Fibroblast of lung (primary cell): ENCODE measurements around the gene ADAMTS9. TPM values are rescaled to one million over a fixed set of nuclear protein-coding genes. Genes with fewer than 3 reads are reported as not detected.

Experiments
- DNase-seq, 2 donors: peaks; one replicate each; pipeline versions ENCODE4 v3.0.0 to v3.0.0-alpha.2; 2010; ENCODE audit warnings: low read depth in 2 of 2
- H2AFZ ChIP-seq: 2 replicates; pipeline ENCODE4 v1.5.1; 2012; ENCODE audit warnings: low read length, control low read depth, inconsistent platforms
- H3K27ac ChIP-seq: 2 replicates; pipeline ENCODE4 v1.5.1; 2011; ENCODE audit warnings: low read length, control low read depth; ENCODE audit not compliant: insufficient read depth
- H3K27me3 ChIP-seq: 2 replicates; pipeline ENCODE4 v1.5.1; 2011; ENCODE audit warnings: mild to moderate bottlenecking, low read length; ENCODE audit not compliant: control insufficient read depth, insufficient read depth
- H3K36me3 ChIP-seq: 2 replicates; pipeline ENCODE4 v1.5.1; 2011; ENCODE audit warnings: low read length; ENCODE audit not compliant: control insufficient read depth, insufficient read depth
- H3K4me1 ChIP-seq: 2 replicates; pipeline ENCODE4 v1.5.1; 2011; ENCODE audit warnings: low read length; ENCODE audit not compliant: control insufficient read depth, insufficient read depth; ENCODE audit errors: extremely low read depth
- H3K4me2 ChIP-seq: 2 replicates; pipeline ENCODE4 v1.5.1; 2011; ENCODE audit warnings: low read length, control low read depth; ENCODE audit not compliant: insufficient read depth; ENCODE audit errors: extremely low read depth
- H3K4me3 ChIP-seq, 4 experiments: fragments of 200-600 bp in 1 of 4; sonication (generic) in 1 of 4; replicated peaks in 1 of 4; 2 replicates each; pipeline ENCODE4 v1.5.1; 2011 to 2016; ENCODE audit warnings: low read length in 4 of 4, low read depth in 3 of 4, mild to moderate bottlenecking in 3 of 4, control low read depth in 2 of 4, inconsistent platforms in 1 of 4, mixed read lengths in 1 of 4; ENCODE audit not compliant: insufficient read depth in 1 of 4; ENCODE audit errors: control extremely low read depth in 1 of 4
- H3K79me2 ChIP-seq: 2 replicates; pipeline ENCODE4 v1.5.1; 2012; ENCODE audit warnings: mild to moderate bottlenecking, low read length, inconsistent platforms; ENCODE audit not compliant: control insufficient read depth, insufficient read depth
- H3K9ac ChIP-seq: 2 replicates; pipeline ENCODE4 v1.5.1; 2011; ENCODE audit warnings: mild to moderate bottlenecking, low read length, control low read depth; ENCODE audit not compliant: insufficient read depth
- H3K9me3 ChIP-seq: 2 replicates; pipeline ENCODE4 v1.5.1; 2012; ENCODE audit warnings: low read depth, low read length; ENCODE audit not compliant: control insufficient read depth, insufficient read depth
- H4K20me1 ChIP-seq: 2 replicates; pipeline ENCODE4 v1.5.1; 2011; ENCODE audit warnings: low read length; ENCODE audit not compliant: control insufficient read depth, insufficient read depth; ENCODE audit errors: extremely low read depth
- EZH2 ChIP-seq: IDR thresholded peaks from 2 replicates; pipeline ENCODE4 v1.5.1; 2012; ENCODE audit warnings: low read length, control low read depth, mild to moderate bottlenecking; ENCODE audit errors: missing control alignments
- polyA plus RNA-seq, 2 donors: library from polyadenylated mRNA; depleted of rRNA in 1 of 2; stranded (reverse) in 1 of 2; unstranded in 1 of 2; fragments of >200 nt; gene quantifications; 2 replicates each; pipeline ENCODE4 v1.2.1, GENCODE V29; 2011 to 2012; ENCODE audit warnings: missing spikeins in 1 of 2
- total RNA-seq: library from RNA; depleted of rRNA; stranded (reverse); fragments of >200 nt; gene quantifications from 2 replicates; pipeline ENCODE4 v1.2.1, GENCODE V29; 2014
- TF ChIP-seq, protein P1 (sequence below), 2 donors: IDR thresholded peaks in 1 of 2; conservative IDR thresholded peaks in 1 of 2; 1 replicate in 1 of 2; 2 replicates in 1 of 2; pipeline ENCODE4 v1.5.1; 2011 to 2012; ENCODE audit warnings: low read length in 2 of 2, control low read depth in 1 of 2, inconsistent platforms in 1 of 2, low read depth in 1 of 2, mild to moderate bottlenecking in 1 of 2

Gene ADAMTS9
- total and polyA plus RNA-seq, 2 donors (not counting 1 experiment from before 2014, with no cell fraction given) = 0.82 to 1.8 TPM

DNA sequence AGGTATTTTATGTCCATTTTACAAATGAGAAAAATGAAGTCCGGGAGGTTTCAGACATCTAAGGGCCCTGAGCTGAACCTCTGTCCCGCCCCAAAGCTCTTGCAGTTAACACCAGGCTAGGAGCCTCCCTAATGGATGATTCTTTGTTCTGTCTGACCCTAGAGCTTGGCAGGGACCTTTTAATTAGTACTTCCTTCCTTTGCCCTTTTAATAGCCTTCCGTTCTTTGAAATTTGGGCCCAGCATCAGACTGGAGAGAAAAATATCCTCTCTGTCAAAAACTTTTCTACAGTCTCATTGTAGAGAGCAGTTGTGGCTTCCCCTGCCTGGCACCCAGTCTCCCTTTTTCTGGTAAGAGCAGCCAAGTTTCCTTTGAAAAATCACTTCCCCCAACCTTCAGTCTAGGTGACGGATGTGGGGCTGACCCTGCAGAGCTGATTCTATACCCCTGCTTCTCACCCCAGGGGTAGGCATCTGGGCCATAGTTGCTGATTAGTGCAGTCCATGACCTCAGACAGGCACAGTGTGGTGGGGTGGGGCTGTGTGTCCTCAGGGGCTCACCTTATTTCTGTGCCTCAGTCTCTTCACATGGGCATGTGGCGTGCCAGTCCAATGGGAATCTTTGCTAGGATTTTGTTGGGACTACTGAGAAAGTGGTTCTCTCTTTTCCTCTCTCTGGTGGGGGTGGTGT is 220.4 kb downstream of the ADAMTS9 start:
- Histone ChIP-seq H3K4me2 (no peak overlapping the region), H2AFZ (no peak overlapping the region), H3K9ac (no peak overlapping the region), H3K9me3 (no peaks in the 10 kb centered on the region), H3K27me3 (peaks cover 2% of the 10 kb centered on the region), H3K27ac (no peak overlapping the region), H3K4me3 (no peak overlapping the region), H4K20me1 (no peaks in the 10 kb centered on the region), H3K4me1 (no peaks in the 10 kb centered on the region), H3K79me2 (no peaks in the 10 kb centered on the region), H3K36me3 (no peaks in the 10 kb centered on the region)
- no peak for DNase-seq
- TF ChIP-seq, protein P1, sequence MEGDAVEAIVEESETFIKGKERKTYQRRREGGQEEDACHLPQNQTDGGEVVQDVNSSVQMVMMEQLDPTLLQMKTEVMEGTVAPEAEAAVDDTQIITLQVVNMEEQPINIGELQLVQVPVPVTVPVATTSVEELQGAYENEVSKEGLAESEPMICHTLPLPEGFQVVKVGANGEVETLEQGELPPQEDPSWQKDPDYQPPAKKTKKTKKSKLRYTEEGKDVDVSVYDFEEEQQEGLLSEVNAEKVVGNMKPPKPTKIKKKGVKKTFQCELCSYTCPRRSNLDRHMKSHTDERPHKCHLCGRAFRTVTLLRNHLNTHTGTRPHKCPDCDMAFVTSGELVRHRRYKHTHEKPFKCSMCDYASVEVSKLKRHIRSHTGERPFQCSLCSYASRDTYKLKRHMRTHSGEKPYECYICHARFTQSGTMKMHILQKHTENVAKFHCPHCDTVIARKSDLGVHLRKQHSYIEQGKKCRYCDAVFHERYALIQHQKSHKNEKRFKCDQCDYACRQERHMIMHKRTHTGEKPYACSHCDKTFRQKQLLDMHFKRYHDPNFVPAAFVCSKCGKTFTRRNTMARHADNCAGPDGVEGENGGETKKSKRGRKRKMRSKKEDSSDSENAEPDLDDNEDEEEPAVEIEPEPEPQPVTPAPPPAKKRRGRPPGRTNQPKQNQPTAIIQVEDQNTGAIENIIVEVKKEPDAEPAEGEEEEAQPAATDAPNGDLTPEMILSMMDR (conservative IDR thresholded peaks at IDR 0.05 in 1 of 2, IDR thresholded peaks at IDR 0.05 in 1 of 2; ENCODE audit: low read depth in 1 of 2, low read length in 2 of 2) = no peak
- TF ChIP-seq EZH2 = no peak
